GM21360 (cell line): ENCODE data around the gene CTXN3.
"Not testable (repeated sequence)": the region's sequence is repeated elsewhere in the genome, so short reads cannot be mapped to it uniquely, and the experiment has no call there.

ENCODE experiments used
- ATAC-seq: cut with Tn5 transposase; IDR thresholded peaks from one replicate; pipeline ENCODE4 v1.9.1; 2021; ENCODE audit warnings: mild to moderate bottlenecking, moderate library complexity; ENCODE audit not compliant: unreplicated experiment

CTXN3 gene

GRCh38 chr5:127650022-127650421 lies 1.1 kb downstream of the CTXN3 start:
- ATAC-seq: no peak

GRCh38 chr5:127650649-127651048 lies 1.8 kb downstream of the CTXN3 start:
- ATAC-seq: no peak

- no peak for ATAC-seq
Measured at GRCh38 chr5:127652952-127653611, 4.2 kb downstream of the CTXN3 start.

- no peak for ATAC-seq
Measured at GRCh38 chr5:127656825-127657224, 7.9 kb downstream of the CTXN3 start.

- ATAC-seq: no peak
Measured at GRCh38 chr5:127660047-127660733, 11.3 kb downstream of the CTXN3 start.

- no peak for ATAC-seq
Measured at GRCh38 chr5:127664093-127664492, 15.2 kb downstream of the CTXN3 start.

GRCh38 chr5:127665641-127666040 lies 16.8 kb downstream of the CTXN3 start:
- ATAC-seq: no peak

- no peak for ATAC-seq
Measured at GRCh38 chr5:127666043-127666716, 17.3 kb downstream of the CTXN3 start.

- ATAC-seq: no peak
Measured at GRCh38 chr5:127667926-127668325, 19.0 kb downstream of the CTXN3 start.

GRCh38 chr5:127671218-127671617 lies 22.3 kb downstream of the CTXN3 start:
- no peak for ATAC-seq

- no peak for ATAC-seq
Measured at GRCh38 chr5:127673117-127673800, 24.4 kb downstream of the CTXN3 start.

GRCh38 chr5:127676951-127677350 lies 28.1 kb downstream of the CTXN3 start:
- ATAC-seq: not testable (repeated sequence)

- ATAC-seq: not testable (repeated sequence)
Measured at GRCh38 chr5:127679691-127680330, 30.9 kb downstream of the CTXN3 start.

- no peak for ATAC-seq
Measured at GRCh38 chr5:127680595-127680994, 31.7 kb downstream of the CTXN3 start.

GRCh38 chr5:127683008-127683407 lies 34.1 kb downstream of the CTXN3 start:
- ATAC-seq: no peak

GRCh38 chr5:127684726-127685467 lies 36.0 kb downstream of the CTXN3 start:
- ATAC-seq: no peak

GRCh38 chr5:127685662-127686061 lies 36.8 kb downstream of the CTXN3 start:
- ATAC-seq: no peak

GRCh38 chr5:127686424-127686823 lies 37.5 kb downstream of the CTXN3 start:
- no peak for ATAC-seq

GRCh38 chr5:127694518-127695171 lies 45.8 kb downstream of the CTXN3 start:
- ATAC-seq: no peak

- no peak for ATAC-seq
Measured at GRCh38 chr5:127695346-127695745, 46.5 kb downstream of the CTXN3 start.
